GDM1 (cell line): ENCODE measurements around the gene TMEM150C.

Experiments used
- DNase-seq: peaks from one replicate; lab custom pipeline; 2025; lab: John Stamatoyannopoulos, UW

Gene TMEM150C

GRCh38 chr4:82561786-82562563 is at the start of gene TMEM150C:
Gene TMEM150C (minus strand): TSS chr4:82561988. CDS start chr4:82504657, 57,331 bp downstream.
- peak; percentile 51 for DNase-seq

GRCh38 chr4:82611527-82611926 is 49.7 kb upstream of the TMEM150C start:
- DNase-seq, result no peak

DNA sequence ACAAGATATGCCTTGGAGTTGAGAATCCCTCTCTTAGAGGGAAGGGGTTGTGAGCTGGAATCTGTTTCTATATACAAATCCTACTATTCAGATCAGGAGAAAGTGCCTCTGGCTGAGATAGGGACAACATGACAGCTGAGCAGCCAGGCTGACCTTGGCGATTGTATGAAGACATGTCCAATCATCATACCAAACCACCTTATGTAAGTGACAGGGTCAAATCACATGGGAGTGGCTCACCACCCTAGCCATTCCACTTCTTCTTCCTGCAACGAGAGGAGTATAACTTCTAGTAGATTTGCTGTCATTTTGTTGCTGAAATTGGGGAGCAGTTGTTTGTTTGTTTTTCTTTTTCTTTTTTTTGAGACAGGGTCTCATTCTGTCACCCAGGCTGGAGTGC is 48.3 kb upstream of the TMEM150C start:
- no peak for DNase-seq

GRCh38 chr4:82606622-82607021 is 44.8 kb upstream of the TMEM150C start:
- no peak for DNase-seq

GRCh38 chr4:82604522-82604921 is 42.7 kb upstream of the TMEM150C start:
- no peak for DNase-seq

- DNase-seq, result no peak
Measured at GRCh38 chr4:82601242-82602015, 39.6 kb upstream of the TMEM150C start.

DNA sequence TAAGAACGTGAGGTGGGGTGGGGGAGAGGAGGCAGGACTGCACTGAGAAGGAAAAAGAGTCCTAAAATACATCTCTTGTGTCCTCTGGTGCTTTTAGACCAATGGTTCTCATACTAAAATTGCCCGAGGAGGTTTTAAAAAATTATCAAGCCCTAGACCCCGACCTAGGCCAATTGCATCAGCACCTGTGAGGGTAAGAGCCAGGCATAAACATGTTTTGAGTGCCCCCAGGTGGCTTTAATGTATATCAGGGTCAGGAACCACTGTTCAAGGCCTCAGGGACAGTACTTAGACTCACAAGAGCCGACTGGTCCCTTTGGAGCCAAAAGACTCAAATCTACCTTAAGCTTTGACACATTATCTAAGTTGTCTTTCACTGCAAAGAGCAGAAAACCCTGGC is 37.5 kb upstream of the TMEM150C start:
- peak; percentile 8 for DNase-seq

- DNase-seq, result no peak
Measured at GRCh38 chr4:82594456-82594855, 32.7 kb upstream of the TMEM150C start.

GRCh38 chr4:82593411-82593810 is 31.6 kb upstream of the TMEM150C start:
- DNase-seq, result no peak

DNA sequence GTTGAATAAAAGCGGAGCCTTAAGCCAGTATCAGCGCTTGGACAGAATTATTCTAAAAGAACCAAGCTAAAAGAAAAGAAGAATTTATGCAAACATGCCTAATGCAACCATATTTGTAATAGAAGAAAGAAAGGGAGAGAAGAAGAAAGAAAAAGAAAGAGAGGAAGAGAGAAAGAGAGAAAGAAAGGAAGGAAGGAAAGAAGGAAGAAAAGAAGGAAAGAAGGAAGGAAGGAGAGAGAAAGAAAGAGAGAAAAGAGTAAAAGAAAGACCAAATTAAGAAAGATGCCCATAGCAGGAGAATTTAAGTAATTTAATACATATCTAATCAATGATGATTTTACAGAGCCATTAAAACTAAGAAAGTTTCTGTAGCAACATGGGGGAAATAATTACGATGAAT is 30.9 kb upstream of the TMEM150C start:
- DNase-seq, result no peak

DNA sequence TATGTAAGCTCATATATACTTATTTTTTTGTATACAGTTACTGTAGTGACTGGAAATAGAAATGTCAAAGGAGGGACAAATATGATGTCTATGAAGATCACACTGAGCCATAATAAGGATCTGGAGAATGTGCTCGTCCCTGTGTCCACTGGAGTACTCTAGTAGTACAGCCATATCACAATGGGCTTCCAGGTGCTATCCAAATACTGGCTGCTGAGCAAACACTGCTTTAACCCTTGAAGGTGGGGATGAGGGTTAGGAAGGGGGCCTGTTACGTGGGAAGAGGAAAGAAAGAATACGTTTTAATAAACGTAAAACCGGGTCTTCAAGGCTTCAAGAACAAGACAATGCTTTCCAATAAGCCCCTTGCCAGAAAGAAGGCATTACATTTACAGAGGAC is 29.8 kb upstream of the TMEM150C start:
- no peak for DNase-seq

- DNase-seq, result no peak
Measured at GRCh38 chr4:82589756-82590155, 28.0 kb upstream of the TMEM150C start.

DNA sequence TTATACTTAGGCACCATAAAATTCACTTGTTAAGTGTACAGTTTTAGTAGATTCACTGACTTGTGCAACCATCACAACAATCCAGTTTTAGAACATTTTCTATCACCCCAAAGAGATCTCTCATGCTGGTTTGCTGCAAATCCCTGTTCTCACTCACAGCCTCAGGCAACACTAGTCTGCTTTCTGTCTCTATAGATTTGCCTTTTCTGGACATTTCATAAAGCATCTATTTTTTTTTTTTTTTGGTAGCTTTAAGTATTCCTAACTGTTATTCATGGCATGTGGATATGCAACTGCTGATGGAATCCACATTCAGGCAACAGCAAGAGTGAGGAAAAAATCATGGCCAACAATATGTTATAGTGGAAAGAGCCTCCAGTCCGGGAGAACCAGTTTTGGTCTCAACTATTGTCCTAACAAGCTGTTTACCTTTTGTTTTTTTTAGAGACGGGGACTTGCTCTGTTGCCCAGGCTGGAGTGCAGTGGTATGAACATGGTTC is 27.0 kb upstream of the TMEM150C start:
- no peak for DNase-seq

GRCh38 chr4:82587826-82588540 is 26.2 kb upstream of the TMEM150C start:
- no peak for DNase-seq

DNA sequence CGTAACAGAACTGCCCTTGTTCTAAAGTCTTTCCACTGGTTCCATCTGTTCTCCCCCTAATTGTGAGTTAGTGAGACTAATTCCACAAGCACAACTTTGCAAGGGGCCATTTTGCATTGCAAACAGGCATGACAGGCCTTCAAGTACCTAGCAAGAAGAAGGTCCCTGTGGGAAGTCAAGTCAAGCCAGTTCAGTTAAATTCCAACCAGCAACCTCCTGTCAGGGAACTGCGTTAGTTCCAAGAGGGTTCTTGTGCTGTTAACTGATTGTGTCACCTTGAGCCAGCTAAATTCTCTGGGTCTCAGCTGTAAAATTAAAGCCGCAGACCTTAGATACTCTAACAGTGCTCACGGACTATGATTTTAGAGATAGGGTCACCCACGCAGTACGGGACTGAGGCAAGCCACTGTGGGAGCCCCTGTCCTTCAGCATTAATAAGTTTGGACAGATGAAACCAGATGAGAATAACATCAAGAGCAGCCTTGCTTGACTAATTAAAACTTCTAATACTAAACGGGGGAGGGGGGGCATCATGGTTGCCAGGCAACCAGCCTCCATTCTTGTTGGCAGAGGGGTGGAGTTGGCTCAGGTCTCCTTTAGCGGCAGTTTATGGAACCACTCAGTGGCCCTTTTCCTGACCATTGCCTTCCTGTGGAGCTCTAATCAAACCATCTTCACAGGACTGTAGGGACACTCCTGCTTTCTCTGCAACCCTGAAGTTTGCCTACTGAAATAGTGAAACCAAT is 24.1 kb upstream of the TMEM150C start:
- DNase-seq, result no peak

GRCh38 chr4:82584931-82585330 is 23.1 kb upstream of the TMEM150C start:
- DNase-seq, result no peak

- no peak for DNase-seq
Measured at GRCh38 chr4:82583897-82584587, 22.3 kb upstream of the TMEM150C start.

GRCh38 chr4:82579932-82580331 is 18.1 kb upstream of the TMEM150C start:
- DNase-seq, result no peak

DNA sequence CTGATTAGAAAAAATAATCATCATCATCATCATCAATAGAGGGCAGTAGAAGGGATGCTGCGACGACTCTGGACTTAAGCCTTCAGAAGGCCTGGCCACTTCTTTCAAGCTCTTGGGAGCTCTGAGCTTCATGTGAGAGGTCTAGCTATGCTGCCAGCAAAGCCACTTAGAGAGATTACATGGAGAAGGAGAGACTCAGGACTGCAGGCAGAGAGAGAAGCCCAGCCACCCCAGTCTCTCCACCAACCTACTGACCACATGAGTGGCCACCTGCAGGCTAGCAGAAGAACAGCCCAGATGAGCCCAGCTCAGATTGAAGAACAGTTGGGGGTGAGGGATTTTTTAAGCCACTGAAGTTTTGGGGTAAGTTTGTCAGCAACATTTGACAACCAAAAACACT is 17.1 kb upstream of the TMEM150C start:
- no peak for DNase-seq

- DNase-seq, result no peak
Measured at GRCh38 chr4:82577451-82577850, 15.7 kb upstream of the TMEM150C start.

- no peak for DNase-seq
Measured at GRCh38 chr4:82569727-82570126, 7.9 kb upstream of the TMEM150C start.
